IPS-NIHi7 (cell line): ENCODE data around the gene FTSJ1.

ENCODE experiments used
- DNase-seq: peaks from one replicate; pipeline ENCODE4 v3.0.0; 2012; ENCODE audit warnings: mixed read lengths; ENCODE audit errors: extremely low spot score

FTSJ1 gene

GRCh38 chrX:48470110-48470832 lies 5.7 kb upstream of the FTSJ1 start, which contains the start of gene SLC38A5:
Gene SLC38A5 (minus strand): TSS chrX:48470260. CDS start chrX:48467924, 2,336 bp downstream.
- no peak for DNase-seq

- no peak for DNase-seq
Observed at GRCh38 chrX:48470833-48471118, 5.2 kb upstream of the FTSJ1 start.

GRCh38 chrX:48471504-48471903 lies 4.5 kb upstream of the FTSJ1 start:
- DNase-seq = no peak

DNA sequence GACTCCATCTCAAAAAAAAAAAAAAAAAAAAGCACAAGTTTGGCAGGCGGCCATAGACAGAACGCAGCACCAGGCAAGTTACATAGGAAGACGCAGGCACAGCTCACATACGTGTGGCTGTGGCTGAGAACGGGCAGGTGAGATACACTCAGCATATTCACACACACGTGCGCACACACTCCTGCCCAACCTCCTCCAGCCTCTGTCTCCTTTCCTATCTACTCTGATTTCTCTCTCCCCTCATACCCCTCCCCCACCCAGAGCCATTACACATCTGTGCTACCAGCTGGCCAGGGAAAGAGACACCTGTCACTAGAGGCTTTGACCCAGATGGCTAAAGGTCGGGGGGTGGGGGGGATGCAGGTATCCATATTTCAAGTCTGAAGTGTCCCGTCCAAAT lies 3.8 kb upstream of the FTSJ1 start:
- no peak for DNase-seq

- DNase-seq = no peak
Observed at GRCh38 chrX:48472851-48473703, 2.9 kb upstream of the FTSJ1 start.

GRCh38 chrX:48473704-48473990 lies 2.4 kb upstream of the FTSJ1 start:
- no peak for DNase-seq

GRCh38 chrX:48474127-48474526 lies 1.9 kb upstream of the FTSJ1 start:
- DNase-seq = no peak

DNA sequence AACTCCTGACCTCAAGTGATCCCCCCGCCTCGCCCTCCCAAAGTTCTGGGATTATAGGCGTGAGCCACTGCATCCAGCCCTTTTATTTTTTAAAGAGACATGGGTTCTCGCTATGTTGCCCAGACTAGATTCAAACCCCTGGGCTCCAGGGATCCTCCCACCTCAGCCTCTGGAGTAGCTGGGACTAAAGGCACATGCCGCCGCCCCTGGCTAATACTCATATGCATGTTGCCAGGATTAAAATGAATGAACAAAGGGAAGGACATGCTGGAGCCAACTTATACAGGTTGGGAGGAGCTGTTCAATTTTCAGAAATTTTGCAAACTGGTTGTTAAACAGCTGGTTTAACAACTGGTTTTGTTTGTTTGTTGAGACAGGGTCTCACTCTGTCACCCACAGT lies 1.4 kb upstream of the FTSJ1 start:
- no peak for DNase-seq

DNA sequence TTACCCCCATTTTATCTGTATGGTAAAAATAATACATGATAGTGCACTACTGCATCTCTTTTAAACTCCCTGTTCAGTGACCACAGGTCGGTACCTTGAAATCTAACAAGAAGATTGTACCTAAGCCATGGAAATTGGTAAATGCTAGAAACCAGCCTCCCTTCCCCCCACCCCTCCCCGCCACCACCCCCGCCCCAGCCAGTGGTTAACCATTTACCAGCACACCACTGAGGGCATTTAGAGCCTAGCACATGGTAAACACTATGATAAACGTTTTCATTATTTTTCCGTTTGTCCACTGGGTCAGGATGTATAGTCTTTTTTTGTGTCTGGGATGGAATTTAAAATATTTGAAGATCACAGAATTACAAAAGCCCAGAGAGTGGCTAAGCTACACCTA lies 703 bp upstream of the FTSJ1 start:
- DNase-seq = no peak

- DNase-seq = no peak
Observed at GRCh38 chrX:48476919-48477318, 920 bp downstream of the FTSJ1 start.

GRCh38 chrX:48477960-48478755 lies 2.2 kb downstream of the FTSJ1 start:
- DNase-seq = no peak

DNA sequence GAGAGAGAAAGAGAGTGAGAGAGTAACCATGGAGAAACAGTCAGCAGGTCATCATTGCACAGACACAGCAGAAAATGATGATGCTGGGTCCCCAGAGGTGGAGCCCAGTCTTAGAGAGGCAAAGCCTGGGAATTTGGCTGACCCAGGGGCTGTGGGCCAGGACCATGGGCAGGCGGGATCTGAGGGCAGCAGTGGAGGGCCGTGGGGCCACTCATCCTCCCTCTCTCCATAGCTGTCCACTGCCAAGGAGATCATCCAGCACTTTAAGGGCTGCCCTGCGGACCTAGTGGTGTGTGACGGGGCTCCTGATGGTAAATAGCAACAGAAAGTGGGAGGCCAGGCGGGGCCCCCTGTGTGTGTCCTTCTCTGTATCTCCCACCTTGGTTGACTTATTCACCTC lies 2.8 kb downstream of the FTSJ1 start:
- DNase-seq = no peak

DNA sequence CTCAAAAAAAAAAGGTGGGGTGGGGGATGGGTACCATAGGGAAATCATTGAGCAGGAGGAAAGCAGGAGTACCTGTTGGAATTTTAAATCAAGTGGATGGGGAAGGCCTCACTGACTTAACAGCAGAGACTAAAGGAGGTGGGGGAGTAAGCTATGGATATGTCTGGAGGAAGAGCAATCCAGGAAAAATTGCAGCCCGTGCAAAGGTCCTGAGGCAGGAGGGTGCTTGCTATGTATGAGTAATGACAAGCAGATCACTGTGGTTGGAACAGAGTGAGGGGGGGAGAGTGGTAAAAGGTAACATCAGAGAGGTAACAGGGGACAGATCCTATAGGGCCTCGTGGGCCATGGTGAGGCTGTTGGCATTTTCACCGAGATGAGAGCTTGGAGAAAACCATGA lies 4.1 kb downstream of the FTSJ1 start:
- DNase-seq = no peak

- DNase-seq = no peak
Observed at GRCh38 chrX:48480583-48480982, 4.6 kb downstream of the FTSJ1 start.

GRCh38 chrX:48482526-48482925 lies 6.5 kb downstream of the FTSJ1 start:
- no peak for DNase-seq

- no peak for DNase-seq
Observed at GRCh38 chrX:48487362-48487798, 11.4 kb downstream of the FTSJ1 start.

DNA sequence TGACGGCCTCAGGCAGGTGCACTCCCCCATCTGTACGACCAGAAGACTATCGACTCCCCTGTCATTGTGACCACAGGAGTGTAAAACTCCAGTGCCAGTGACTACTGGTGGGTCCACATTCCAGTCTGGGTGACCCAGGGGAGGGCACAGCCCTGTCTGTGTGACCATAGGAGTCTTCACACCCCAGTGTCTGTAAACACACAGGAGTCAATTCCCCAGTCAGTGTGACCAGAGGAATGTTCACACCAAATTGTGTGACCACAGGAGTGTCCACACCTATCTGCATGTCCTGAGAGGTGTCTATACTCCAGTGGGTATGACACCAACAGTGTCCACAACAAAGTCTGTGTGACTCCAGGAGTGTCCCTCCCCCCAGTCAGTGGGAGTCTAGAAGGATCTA lies 12.0 kb downstream of the FTSJ1 start:
- no peak for DNase-seq

DNA sequence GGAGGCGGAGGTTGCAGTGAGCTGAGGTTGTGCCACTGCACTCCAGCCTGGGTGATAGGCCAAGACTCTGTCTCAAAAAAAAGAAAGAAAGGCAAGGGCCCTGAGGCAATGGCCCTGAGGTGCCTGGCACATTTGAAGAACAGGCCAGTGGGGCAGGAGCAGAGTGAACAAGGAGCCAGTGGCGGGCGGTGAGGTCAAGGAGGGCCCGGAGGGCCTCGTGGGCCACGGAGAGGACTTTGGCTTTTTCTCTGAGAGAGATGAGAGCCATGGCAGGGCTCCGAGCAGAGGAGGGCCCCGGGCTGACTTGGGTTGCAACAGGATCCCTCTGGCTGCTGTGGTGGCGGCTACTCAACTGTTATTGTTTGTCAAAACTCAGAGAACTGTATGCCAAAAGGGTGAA lies 13.3 kb downstream of the FTSJ1 start:
- DNase-seq = no peak

- no peak for DNase-seq
Observed at GRCh38 chrX:48489892-48490291, 13.9 kb downstream of the FTSJ1 start.

- DNase-seq = no peak
Observed at GRCh38 chrX:48490661-48491060, 14.7 kb downstream of the FTSJ1 start.

- DNase-seq = no peak
Observed at GRCh38 chrX:48491809-48492208, 15.8 kb downstream of the FTSJ1 start.

DNA sequence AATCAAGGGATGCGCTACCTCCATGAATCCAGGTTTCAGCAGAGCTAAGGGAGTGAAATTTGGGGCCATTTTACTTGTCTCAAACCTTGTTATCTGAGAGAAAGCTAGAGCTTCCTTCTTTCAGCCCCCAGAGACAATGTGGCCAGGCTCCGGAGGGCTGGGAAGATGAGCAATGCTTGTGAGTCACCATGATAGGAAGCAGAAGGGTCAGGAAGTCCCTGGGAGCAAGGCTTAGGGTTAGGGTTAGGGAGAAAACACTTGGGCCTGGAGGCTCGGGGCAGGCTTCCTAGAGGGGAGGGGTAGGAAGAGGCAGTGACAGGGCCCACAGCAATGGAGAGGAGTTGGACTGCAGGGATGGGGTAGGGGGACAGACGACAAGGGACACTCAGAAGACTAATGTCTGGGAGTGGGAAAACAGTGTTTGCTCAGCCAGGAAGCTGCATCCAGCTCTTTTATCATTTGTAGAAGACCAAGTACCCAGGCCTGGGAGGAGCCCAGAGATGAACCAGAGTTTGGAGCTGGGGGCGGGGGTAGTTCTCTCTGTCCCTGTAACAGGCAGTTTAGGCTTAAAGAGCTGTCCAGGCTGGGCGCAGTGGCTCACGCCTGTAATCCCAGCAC lies 16.4 kb downstream of the FTSJ1 start:
- DNase-seq = no peak
